Suprapubic skin (tissue), 3 donors: ENCODE measurements around the gene MME.
"Not testable (repeated sequence)": the region's sequence is repeated elsewhere in the genome, so short reads cannot be mapped to it uniquely, and the experiment has no call there.

Experiments used
- CTCF ChIP-seq, 2 donors: fragments of 200-600 bp in 1 of 2; fragments of 450-650 bp in 1 of 2; sonication (generic) in 1 of 2; IDR thresholded peaks; one replicate each; pipeline ENCODE4 v1.5.1; 2016 to 2019; ENCODE audit warnings: antibody characterized with exemption in 2 of 2, mild to moderate bottlenecking in 1 of 2, moderate library complexity in 1 of 2
- POLR2A ChIP-seq, 2 donors: fragments of 450-650 bp; IDR thresholded peaks; one replicate each; pipeline ENCODE4 v1.6.1; 2017; ENCODE audit warnings: antibody characterized with exemption in 2 of 2, mild to moderate bottlenecking in 2 of 2, moderate library complexity in 2 of 2

DNA sequence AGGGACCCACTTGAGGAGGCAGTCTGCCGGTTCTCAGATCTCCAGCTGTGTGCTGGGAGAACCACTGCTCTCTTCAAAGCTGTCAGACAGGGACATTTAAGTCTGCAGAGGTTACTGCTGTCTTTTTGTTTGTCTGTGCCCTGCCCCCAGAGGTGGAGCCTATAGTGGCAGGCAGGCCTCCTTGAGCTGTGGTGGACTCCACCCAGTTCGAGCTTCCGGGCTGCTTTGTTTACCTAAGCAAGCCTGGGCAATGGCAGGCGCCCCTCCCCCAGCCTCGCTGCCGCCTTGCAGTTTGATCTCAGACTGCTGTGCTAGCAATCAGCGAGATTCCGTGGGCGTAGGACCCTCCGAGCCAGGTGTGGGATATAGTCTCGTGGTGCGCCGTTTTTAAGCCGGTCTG lies 44.6 kb downstream of the MME start:
- not testable (repeated sequence) for TF ChIP-seq CTCF, POLR2A (IDR thresholded peaks at IDR 0.05)
